A549 (cell line): ENCODE measurements around the gene MYOT.

Source experiments
- CEBPB ChIP-seq, 2 experiments: fragments of >200 bp in 1 of 2; sonication (Bioruptor Twin) in 1 of 2; formaldehyde crosslinking in 1 of 2; IDR thresholded peaks; 2 replicates each; pipeline ENCODE4 v1.6.1; 2012 to 2016
- MYC ChIP-seq: IDR thresholded peaks from 2 replicates; pipeline ENCODE4 v1.6.1; 2012; ENCODE audit warnings: mild to moderate bottlenecking, inconsistent platforms, low read length, improper control_type of control experiment, borderline replicate concordance
- NPAS2 ChIP-seq: fragments of 250-450 bp; sonication (Bioruptor Pico); IDR thresholded peaks from 2 replicates; pipeline ENCODE4 v1.8.0; 2022; ENCODE audit warnings: mild to moderate bottlenecking, moderate library complexity, borderline replicate concordance
- POLR2AphosphoS2 ChIP-seq: conservative IDR thresholded peaks from 2 replicates; pipeline ENCODE4 v1.6.1; 2012; ENCODE audit warnings: low read length, improper control_type of control experiment, inconsistent platforms
- RAD21 ChIP-seq, 2 experiments: fragments of >200 bp in 1 of 2; sonication (Bioruptor Twin) in 1 of 2; formaldehyde crosslinking in 1 of 2; IDR thresholded peaks in 1 of 2; conservative IDR thresholded peaks in 1 of 2; 2 replicates in 1 of 2; 3 replicates in 1 of 2; pipeline ENCODE4 v1.6.1; 2012 to 2018; ENCODE audit warnings: inconsistent platforms in 1 of 2
- RNF2 ChIP-seq: fragments of 200-600 bp; sonication (generic); IDR thresholded peaks from 2 replicates; pipeline ENCODE4 v1.6.1; 2016; ENCODE audit warnings: low read depth, mild to moderate bottlenecking, antibody characterized with exemption, moderate library complexity, borderline replicate concordance
- TP53 ChIP-seq: fragments of 250-450 bp; sonication (Bioruptor Pico); IDR thresholded peaks from 2 replicates; pipeline ENCODE4 v1.5.0; 2021; ENCODE audit warnings: mild to moderate bottlenecking, moderate library complexity
- TF ChIP-seq, protein P1 (sequence below): fragments of >200 bp; sonication (Bioruptor Twin); formaldehyde crosslinking; IDR thresholded peaks from 3 replicates; pipeline ENCODE4 v1.5.1; 2016
- TF ChIP-seq, protein P2 (sequence below): IDR thresholded peaks from 2 replicates; pipeline ENCODE4 v1.6.1; 2012
- TF ChIP-seq, protein P3 (sequence below): fragments of 150-350 bp; IDR thresholded peaks from 2 replicates; pipeline ENCODE4 v1.6.1; 2014; ENCODE audit warnings: low read depth, mild to moderate bottlenecking, low read length
- TF ChIP-seq, protein P4 (sequence below): IDR thresholded peaks from 2 replicates; pipeline ENCODE4 v1.6.1; 2012; ENCODE audit warnings: low read depth, borderline replicate concordance
- TF ChIP-seq, protein P5 (sequence below): fragments of 450-650 bp; IDR thresholded peaks from 2 replicates; pipeline ENCODE4 v1.6.1; 2014; ENCODE audit warnings: antibody characterized with exemption

DNA sequence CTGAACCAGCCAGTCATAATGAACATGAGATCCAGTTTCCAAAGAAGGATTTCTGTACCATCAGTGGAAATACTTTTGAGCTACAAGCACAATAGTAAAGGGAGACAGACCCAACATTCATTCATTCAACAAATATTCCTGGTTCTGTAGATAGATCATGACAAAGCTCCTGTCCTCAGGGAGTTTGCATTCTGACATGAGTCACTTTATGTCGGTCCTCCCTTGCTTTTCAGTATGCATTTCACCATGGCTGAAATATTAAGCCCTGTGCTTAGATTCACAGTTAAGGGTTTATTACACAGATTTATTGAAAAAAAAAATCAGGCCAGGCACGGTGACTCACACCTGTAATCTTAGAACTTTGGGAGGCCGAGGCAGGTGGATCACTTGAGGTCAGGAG, 5.4 kb upstream of the MYOT start:
- no peak for TF ChIP-seq TP53
- TF ChIP-seq, protein P1, sequence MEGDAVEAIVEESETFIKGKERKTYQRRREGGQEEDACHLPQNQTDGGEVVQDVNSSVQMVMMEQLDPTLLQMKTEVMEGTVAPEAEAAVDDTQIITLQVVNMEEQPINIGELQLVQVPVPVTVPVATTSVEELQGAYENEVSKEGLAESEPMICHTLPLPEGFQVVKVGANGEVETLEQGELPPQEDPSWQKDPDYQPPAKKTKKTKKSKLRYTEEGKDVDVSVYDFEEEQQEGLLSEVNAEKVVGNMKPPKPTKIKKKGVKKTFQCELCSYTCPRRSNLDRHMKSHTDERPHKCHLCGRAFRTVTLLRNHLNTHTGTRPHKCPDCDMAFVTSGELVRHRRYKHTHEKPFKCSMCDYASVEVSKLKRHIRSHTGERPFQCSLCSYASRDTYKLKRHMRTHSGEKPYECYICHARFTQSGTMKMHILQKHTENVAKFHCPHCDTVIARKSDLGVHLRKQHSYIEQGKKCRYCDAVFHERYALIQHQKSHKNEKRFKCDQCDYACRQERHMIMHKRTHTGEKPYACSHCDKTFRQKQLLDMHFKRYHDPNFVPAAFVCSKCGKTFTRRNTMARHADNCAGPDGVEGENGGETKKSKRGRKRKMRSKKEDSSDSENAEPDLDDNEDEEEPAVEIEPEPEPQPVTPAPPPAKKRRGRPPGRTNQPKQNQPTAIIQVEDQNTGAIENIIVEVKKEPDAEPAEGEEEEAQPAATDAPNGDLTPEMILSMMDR = no peak
- TF ChIP-seq, protein P2, sequence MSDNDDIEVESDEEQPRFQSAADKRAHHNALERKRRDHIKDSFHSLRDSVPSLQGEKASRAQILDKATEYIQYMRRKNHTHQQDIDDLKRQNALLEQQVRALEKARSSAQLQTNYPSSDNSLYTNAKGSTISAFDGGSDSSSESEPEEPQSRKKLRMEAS = no peak
- TF ChIP-seq, protein P3, sequence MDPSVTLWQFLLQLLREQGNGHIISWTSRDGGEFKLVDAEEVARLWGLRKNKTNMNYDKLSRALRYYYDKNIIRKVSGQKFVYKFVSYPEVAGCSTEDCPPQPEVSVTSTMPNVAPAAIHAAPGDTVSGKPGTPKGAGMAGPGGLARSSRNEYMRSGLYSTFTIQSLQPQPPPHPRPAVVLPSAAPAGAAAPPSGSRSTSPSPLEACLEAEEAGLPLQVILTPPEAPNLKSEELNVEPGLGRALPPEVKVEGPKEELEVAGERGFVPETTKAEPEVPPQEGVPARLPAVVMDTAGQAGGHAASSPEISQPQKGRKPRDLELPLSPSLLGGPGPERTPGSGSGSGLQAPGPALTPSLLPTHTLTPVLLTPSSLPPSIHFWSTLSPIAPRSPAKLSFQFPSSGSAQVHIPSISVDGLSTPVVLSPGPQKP = no peak
- TF ChIP-seq, protein P4, sequence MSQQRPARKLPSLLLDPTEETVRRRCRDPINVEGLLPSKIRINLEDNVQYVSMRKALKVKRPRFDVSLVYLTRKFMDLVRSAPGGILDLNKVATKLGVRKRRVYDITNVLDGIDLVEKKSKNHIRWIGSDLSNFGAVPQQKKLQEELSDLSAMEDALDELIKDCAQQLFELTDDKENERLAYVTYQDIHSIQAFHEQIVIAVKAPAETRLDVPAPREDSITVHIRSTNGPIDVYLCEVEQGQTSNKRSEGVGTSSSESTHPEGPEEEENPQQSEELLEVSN = no peak
- no peak for TF ChIP-seq RAD21 (conservative IDR thresholded peaks at IDR 0.05 in 1 of 2, IDR thresholded peaks at IDR 0.05 in 1 of 2)
- no peak for TF ChIP-seq POLR2AphosphoS2
- no peak for TF ChIP-seq MYC
- TF ChIP-seq RNF2 = no peak
- no peak for TF ChIP-seq NPAS2 (CRISPR knock-in tag)
- TF ChIP-seq CEBPB (IDR thresholded peaks at IDR 0.05) = no peak
- TF ChIP-seq, protein P5, sequence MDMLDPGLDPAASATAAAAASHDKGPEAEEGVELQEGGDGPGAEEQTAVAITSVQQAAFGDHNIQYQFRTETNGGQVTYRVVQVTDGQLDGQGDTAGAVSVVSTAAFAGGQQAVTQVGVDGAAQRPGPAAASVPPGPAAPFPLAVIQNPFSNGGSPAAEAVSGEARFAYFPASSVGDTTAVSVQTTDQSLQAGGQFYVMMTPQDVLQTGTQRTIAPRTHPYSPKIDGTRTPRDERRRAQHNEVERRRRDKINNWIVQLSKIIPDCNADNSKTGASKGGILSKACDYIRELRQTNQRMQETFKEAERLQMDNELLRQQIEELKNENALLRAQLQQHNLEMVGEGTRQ = no peak
